Stimulated activated CD8-positive, alpha-beta memory T cell treated with anti-CD3 and anti-CD28 coated beads, Interleukin-7, amount 100 ng/mL, for 24 hours (primary cell): ENCODE measurements around the gene GAPVD1.
"Not testable (repeated sequence)": the region's sequence is repeated elsewhere in the genome, so short reads cannot be mapped to it uniquely, and the experiment has no call there.

Experiments used
- DNase-seq: peaks from one replicate; pipeline ENCODE4 v3.0.0-alpha.2; 2020; ENCODE audit warnings: low read depth

Gene GAPVD1

GRCh38 chr9:125372441-125373226, 111.0 kb downstream of the GAPVD1 start:
- DNase-seq, result no peak

DNA sequence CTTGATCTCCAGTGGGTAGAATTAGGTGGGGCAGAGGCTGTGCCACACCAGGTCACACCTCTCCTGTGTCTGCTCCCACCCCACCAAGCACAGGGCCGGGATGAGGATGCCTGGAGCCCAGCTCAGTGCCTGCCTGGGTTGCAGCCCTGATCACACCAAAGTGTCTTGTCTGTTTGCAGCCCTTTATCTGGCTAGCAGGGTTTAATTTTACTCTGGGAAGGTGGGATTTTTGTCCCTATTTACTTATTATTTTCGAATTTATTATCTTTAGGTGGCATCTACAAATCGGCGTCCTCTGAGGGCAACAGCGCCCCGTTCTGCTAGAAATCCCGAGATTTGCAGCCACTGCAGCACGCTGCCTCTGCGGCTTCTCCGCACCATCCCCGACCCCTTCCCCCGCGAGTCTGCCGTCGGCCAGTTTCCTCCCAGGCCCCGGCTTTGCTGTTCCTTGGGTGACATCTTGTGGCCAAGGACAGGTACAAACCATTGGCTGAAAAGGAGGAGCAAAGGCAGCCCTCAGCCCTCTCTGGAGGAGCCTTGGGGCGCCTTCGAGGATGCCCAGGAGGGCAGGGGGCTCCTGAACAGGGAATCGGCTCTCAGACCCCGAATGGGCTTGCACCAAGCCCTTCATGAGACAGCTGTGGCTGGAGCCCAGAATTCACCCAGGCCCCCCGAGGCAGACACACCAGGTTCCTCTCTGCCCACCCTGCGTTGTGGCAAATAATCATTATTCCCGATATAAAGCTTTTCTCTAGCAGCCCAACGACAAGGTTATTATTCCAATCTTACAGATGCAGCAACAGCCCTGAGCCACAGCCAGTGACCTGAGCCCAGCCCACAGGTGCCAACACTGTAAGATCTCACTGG, 113.0 kb downstream of the GAPVD1 start:
- DNase-seq, result peak; percentile 27

- DNase-seq, result no peak
Observed at GRCh38 chr9:125375820-125376219, 114.2 kb downstream of the GAPVD1 start.

GRCh38 chr9:125376261-125377226, 114.9 kb downstream of the GAPVD1 start:
- no peak for DNase-seq

DNA sequence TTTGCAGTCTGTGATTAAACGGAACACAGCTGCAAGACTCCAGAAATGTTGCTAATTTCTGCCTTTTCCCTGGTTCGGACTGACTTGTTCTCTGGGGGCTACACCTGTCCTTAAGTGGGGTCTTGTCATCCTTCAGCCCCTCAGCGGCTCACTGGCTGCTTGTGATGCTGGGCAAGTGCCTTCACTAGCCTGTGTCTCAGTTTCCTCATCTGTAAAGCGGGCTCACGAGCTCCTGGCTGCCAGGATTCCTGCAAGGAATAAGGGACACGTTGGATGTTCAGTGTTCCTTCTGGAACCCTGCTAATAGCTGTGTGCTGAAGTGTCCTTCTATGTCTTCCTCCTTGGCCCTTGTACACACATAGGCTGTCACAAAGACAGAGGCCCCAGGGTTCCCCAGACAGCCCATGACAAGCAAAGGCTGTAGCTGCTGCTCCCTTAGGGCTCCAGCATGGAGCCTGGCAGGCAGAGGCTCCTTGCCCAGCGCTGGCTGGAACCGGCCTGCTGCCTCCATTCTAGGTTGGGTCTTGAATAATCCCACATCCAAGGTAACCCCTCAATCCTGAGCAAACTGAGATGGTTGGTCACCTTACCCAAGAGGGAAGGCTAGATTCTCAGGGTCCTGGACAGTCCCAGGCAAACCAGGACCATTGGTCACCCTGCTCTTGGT, 116.1 kb downstream of the GAPVD1 start:
- no peak for DNase-seq

- no peak for DNase-seq
Observed at GRCh38 chr9:125378778-125379177, 117.2 kb downstream of the GAPVD1 start.

GRCh38 chr9:125379208-125379607, 117.6 kb downstream of the GAPVD1 start:
- no peak for DNase-seq

GRCh38 chr9:125380406-125380805, 118.8 kb downstream of the GAPVD1 start:
- DNase-seq, result no peak

GRCh38 chr9:125387861-125388524, 126.4 kb downstream of the GAPVD1 start:
- DNase-seq, result no peak

- no peak for DNase-seq
Observed at GRCh38 chr9:125388978-125389377, 127.4 kb downstream of the GAPVD1 start.

DNA sequence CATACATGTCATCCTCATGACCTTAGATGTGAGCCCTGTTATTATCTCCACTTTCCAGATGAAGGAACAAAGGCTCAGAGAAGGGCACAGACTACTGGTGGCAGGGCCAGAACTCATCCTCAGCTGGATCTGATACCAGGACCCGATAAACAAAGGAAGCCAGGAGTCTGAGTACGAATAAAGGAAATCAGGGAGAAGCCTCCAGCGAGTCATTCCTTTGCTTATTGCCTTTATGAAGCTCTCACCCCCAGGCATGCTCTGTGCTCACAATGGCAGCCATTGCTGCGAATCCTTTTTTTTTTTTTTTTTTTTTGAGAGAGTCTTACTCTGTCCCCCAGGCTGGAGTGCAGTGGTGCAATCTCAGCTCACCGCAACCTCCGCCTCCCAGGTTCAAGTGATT, 130.1 kb downstream of the GAPVD1 start:
- DNase-seq, result no peak

- DNase-seq, result no peak
Observed at GRCh38 chr9:125393426-125393825, 131.8 kb downstream of the GAPVD1 start.

GRCh38 chr9:125396799-125397198, 135.2 kb downstream of the GAPVD1 start:
- DNase-seq, result no peak

DNA sequence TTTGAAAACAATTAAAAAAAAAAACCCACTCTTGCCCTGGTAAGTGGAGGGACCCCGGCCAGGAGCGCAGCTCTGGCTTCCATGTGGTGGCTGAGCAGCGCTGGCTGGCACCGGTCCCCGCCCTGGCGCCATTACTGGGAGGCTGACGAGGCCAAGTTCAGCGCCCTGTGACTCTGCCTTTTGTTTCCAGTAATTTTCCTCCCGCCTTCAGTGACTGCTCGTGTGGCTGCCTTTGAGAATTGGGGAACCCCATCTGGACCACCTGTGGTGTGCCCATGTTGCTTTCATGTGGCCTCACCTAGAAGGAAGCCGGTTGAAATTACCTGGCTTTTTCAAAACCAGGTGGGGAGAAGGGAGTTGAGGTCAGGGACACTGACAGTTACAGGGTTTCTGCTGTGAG, 136.1 kb downstream of the GAPVD1 start:
- DNase-seq, result no peak

- DNase-seq, result no peak
Observed at GRCh38 chr9:125398243-125398642, 136.6 kb downstream of the GAPVD1 start.

DNA sequence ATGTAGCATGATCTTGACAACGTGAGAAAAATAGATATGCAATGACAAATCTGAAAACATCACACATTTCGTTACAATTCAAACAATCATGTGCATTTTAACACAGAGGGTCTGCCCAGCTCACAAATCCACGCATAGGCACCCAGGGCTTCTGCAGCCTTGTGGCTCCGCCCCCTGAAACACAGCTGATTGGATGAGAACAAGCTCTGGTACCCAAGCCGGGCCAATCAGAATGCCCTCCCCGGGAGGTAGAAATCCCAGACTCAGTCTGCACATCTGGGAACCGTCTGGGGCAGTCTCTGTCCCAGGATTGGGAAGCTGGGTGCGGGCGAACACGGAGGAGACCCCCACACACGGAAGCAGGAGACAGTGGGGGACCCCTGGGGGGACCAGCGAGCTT, 137.5 kb downstream of the GAPVD1 start:
- no peak for DNase-seq

- no peak for DNase-seq
Observed at GRCh38 chr9:125399666-125400065, 138.0 kb downstream of the GAPVD1 start.

- not testable (repeated sequence) for DNase-seq
Observed at GRCh38 chr9:125400232-125400631, 138.6 kb downstream of the GAPVD1 start.

GRCh38 chr9:125400725-125401716, 139.4 kb downstream of the GAPVD1 start:
- DNase-seq, result no peak

- no peak for DNase-seq
Observed at GRCh38 chr9:125404733-125405132, 143.1 kb downstream of the GAPVD1 start.
